GM18868 (cell line): ENCODE measurements around the gene KLHL25.
"Not testable (repeated sequence)": the region's sequence is repeated elsewhere in the genome, so short reads cannot be mapped to it uniquely, and the experiment has no call there.

Source experiments
- ATAC-seq: cut with Tn5 transposase; IDR thresholded peaks from one replicate; pipeline ENCODE4 v1.9.1; 2021; ENCODE audit warnings: mild to moderate bottlenecking, moderate library complexity; ENCODE audit not compliant: unreplicated experiment

The KLHL25 gene

GRCh38 chr15:85804481-85805170 lies 9.9 kb upstream of the KLHL25 start:
- no peak for ATAC-seq

DNA sequence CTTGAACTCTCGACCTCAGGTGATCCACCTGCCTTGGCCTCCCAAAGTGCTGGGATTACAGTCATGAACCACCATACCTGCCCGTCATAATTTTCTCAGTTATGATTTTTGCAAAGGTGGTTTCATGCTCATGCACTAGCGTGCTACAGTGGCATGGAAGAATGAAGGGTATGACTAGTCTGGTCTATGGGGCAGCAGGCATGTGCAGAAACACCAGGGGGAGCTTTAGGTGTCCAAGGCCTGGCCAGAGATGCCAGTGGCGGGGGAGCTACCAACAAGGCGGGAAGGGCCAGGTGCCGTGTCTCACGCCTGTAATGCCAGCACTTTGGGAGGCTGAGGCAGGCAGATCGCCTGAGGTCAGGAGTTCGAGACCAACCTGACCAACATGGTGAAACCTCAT lies 7.9 kb upstream of the KLHL25 start:
- not testable (repeated sequence) for ATAC-seq

- ATAC-seq, result no peak
Observed at GRCh38 chr15:85800478-85801123, 5.9 kb upstream of the KLHL25 start.

DNA sequence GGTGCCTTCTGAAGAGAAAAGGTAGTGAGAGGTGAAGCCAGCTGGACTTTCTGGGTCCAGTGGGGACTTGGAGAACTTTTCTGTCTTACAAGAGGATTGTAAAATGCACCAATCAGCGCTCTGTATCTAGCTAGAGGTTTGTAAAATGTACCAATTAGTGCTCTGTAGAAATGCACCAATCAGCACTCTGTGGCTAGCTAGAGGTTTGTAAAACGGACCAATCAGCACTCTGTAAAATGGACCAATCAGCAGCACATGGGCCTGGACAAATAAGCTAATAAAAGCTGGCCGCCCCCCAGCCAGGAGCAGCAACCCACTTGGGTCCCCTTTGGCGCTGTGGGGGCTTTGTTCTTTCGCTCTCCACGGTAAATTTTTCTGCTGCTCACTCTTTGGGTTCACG lies 1.6 kb upstream of the KLHL25 start:
- ATAC-seq, result not testable (repeated sequence)

- no peak for ATAC-seq
Observed at GRCh38 chr15:85795337-85796305, 896 bp upstream of the KLHL25 start.

DNA sequence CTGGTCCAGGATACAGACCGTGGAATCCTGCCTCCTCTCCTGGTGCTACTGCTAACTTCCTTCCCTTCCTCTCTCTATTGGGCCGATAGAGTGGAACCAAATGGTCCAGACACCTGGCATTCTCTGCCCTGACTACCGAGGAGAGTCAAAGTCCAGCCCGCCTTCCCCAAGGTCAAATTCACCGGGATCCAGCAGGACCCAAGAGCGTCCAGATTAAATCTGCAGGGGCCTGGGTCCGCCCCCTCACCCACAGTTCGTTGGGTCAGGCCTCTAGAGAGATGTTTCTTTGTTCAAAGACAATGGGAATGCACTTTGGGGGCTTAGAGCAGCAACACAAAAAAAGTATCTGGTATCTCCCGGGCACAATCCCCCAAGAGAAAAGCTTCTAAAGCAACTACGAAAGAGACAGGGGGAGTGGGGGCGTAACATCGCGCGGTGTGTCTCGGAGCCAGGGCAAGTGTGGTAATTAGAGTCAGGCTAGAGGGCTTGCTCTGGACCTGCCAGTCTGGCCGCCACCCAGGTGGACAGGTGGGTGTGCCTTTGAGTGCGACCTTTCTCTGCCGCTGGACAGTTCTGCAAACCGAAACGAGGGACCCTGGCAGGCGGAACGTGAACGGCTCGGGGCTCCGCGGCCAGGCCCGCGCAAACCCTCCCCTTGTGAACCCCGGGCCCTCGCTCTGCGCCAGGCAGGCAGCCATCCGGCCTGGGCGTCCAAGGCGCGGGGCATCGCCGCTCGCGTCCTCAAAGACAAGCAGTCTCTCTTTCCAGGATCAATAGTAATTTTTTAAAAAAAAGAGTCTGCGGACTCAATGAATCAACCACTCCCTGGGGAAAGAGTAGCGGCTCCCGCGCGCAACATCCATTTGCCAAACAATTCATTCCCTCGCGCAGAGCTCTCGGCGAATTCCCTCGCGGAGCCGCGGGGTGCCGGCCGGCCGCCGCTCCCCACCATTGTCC lies 806 bp downstream of the KLHL25 start:
- ATAC-seq, result peak; percentile 37

- no peak for ATAC-seq
Observed at GRCh38 chr15:85792912-85793590, 1.7 kb downstream of the KLHL25 start.

DNA sequence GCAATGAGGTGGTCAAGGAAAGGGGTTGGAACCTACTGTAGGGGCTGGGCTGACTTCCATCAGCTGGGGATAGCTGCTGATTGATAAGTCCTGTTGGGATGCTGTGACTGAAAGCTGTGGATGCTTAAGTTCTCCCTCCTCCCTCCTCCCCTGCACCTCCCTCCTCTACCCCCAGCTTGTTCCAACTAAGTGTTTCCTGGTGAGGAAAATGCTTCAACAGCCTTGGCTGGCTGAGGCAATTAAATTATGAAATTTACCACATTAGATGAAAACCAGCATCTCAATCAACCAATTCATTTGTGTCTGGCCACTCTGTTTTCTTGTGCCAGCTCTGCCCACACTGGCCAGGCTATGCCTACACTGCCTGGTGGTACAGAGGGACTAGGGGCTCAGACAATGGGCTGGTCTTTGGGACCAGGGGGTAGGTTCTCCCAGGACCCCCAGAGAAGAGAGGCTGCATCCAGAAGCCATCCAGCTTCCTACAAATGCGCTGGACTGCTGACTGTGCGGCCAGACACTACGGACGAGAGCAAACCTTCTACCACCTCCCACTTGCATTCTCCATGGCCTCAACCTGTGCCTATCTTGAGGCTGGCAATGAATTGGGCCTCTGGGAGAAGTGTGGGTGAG lies 2.5 kb downstream of the KLHL25 start:
- no peak for ATAC-seq

DNA sequence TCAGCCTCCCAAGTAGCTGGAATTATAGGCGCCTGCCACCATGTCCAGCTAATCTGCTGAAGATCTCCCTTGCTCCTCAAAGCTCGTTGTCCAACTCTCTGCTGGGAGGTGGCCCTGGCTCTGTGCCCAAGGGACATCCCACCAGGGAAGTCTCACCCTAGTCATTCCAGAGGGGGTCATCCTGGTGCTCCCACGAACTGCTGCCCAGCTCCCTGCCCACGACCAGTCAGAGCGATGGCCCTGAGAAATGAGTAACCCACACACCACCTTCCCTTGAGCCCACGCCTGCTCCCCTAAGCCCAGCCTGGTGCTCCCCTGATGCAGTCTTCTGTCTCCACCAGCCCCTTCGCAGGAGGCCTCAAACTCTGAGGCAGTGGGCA lies 5.2 kb downstream of the KLHL25 start:
- no peak for ATAC-seq

- ATAC-seq, result no peak
Observed at GRCh38 chr15:85788771-85789495, 5.8 kb downstream of the KLHL25 start.

DNA sequence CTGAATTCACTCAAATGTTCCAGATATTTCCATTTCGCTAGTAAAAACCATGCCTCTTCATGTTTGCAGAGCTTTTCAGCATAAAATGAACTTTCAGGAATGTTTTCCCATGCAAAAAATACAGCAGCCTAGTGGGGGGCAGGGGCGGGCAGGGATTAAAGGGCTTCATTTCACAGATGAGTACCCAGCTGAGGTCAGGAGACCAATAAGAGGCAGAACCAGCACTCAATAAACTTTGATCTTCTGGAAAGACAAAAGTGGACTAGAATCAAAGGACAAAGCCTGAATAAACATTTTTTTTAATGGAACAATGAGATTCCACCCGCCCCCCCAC lies 8.0 kb downstream of the KLHL25 start:
- no peak for ATAC-seq

- ATAC-seq, result peak; percentile 10
Observed at GRCh38 chr15:85785887-85786780, 8.6 kb downstream of the KLHL25 start.

DNA sequence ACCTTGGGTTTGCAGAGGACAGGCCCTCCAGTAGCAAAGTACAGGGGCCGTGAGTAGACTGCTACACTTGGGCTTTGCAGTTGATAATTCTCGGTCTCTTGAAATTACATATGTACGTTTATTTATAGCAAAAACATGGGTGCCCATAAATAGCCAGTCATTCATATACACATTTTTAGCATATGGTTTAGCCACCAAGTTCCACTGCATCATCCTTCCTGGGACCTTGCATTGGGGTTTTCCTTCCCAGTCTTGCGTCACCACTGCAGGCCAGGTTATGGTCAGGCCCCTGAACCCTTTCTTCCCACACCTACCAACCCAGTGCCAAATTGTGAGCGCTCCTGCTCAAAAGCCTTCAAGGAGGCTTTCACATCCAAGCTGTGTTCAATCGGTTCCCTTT lies 12.7 kb downstream of the KLHL25 start:
- no peak for ATAC-seq

DNA sequence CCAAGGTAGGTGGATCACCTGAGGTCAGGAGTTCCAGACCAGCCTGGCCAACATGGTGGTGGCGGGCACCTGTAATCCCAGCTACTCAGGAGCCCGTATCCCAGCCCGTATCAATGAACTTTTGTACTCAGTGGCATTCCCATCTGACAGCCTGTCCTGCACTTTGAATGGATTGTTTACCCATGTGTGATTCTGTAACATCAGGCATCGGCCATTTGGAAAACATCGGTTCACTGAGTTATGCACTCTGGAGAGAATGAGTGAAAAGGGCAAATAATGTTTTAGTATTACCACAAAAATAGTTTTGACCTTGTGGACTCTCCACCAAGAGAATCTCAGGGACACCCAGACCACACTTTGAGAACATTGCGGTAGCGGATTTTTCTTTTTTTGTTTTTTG lies 13.6 kb downstream of the KLHL25 start:
- no peak for ATAC-seq

DNA sequence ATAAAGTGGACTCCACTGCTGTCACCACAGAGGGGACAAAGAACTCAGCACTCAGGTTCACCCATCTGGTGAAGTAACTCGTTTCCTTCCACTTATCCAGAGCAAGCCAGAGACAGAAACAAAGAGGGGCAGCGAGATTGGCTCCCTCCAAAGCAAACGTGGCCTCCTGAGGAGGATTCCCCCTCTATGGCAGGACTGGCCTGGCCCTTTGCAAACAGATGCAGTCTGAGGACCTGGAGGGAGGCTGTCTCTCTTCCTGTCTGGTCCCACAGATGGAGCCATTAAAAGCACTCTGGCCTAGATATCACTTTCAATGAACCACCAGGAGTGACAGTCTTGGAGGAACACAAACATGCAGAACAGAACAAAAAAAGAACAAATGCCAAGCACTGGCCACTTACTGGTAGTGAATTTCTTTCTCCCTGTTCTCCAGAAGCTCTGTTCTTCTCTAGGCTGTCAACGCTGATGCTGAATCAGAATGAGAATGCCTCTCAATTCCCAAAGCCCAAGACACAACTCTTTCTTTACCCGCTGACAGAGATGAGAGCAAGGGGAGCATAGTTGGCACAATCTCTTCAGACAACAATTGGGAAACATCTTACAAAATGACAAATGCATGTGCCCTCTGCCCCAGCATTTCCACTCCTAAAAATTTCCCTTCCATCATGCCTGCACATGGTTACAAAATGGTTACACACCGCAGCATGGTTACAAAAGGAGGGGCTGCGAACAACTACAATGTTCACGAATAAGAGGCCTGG lies 14.3 kb downstream of the KLHL25 start:
- ATAC-seq, result no peak

DNA sequence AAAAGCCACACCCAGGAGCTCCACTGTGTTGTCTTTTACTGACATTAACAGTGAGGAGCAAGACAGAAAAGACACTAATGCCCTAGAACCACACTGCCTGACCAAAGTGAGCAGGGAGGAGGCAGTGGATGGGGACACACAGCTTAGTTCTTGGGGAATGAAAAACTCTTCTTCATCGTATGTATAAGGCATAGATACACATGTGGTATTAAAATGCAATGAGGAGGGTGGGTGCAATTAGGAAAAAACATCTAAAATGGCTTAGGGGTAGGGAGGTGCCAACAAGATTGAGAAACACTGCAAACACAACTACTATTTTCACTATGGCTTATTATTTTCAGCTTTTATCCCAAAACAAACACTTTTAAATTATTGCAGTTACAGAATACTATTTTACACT lies 15.5 kb downstream of the KLHL25 start:
- ATAC-seq, result no peak

DNA sequence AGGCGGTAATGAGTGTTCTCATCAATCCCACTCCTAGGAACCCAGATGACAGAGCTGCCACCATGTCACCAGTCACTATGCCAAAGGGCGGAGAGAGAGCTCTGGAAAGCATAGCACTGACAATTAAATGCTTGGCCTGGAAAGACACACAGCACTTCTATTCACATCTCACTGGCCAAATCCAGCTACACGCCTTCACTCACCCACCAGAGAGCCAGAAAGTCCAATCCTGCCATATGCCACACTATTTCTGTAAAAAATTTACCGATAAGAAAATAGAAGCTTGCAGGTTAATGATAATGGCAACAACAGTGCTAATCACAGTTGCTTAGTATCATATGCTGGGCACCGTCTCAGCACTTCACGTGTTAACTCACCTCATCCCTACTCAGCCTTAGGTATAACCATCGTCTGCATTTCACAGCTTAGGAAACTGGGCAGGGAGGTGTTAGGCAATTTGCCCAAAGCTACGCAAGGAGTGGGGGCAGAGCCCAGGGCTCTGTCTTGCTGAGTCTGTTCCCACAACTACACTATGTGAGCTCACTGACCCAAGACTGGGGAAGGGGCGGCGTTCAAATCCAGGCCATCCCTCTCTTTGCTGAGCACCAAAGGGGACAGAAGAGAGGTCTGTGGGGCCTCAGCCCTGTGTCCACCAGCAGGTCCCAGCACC lies 16.5 kb downstream of the KLHL25 start:
- no peak for ATAC-seq
